ENCODE measurements around the gene PARD6A.

The PARD6A gene

DNA sequence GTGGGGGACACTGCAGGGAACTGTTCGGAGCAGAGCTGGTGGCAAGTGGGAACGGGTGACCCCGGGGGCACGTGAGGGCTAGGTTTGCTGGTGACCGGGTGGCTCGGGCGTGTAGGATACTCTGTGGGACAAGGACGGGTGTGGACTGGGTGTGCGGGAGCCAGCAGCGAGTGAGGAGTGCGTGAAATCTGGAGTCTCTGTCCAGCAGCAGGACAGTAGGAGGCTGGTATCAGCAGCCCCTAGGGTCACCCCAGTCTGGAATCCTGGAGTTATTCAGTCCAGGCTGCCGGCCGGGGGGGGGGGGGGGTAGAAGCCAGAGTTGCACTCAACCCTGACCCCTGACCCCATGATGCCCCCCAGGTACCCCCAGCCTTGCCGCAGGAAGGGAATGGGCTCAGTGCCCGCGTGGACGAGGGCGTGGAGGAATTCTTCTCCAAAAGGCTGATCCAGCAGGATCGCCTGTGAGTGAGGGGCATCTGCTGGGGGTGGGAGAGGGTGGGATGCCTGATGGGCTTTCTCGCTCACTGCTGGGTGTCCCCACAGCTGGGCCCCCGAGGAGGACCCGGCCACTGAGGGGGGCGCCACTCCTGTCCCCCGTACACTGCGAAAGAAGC, 6.9 kb upstream of the PARD6A start:
- in situ Hi-C loops (cut with MboI; ENCODE audit: low sequenced_read_pairs): no loop called here

- in situ Hi-C loops (cut with MboI; ENCODE audit: low sequenced_read_pairs): no loop called here
These were observed 6.3 kb upstream of the PARD6A start for GRCh38 chr16:67654403-67654911.

- in situ Hi-C loops (cut with MboI; ENCODE audit: low sequenced_read_pairs): no loop called here
These were observed 5.4 kb upstream of the PARD6A start for GRCh38 chr16:67655363-67655762.

GRCh38 chr16:67656344-67657016, 4.3 kb upstream of the PARD6A start:
- in situ Hi-C loops (cut with MboI; ENCODE audit: low sequenced_read_pairs): no loop called here

- in situ Hi-C loops (cut with MboI; ENCODE audit: low sequenced_read_pairs): no loop called here
These were observed 3.6 kb upstream of the PARD6A start for GRCh38 chr16:67657017-67657608.

DNA sequence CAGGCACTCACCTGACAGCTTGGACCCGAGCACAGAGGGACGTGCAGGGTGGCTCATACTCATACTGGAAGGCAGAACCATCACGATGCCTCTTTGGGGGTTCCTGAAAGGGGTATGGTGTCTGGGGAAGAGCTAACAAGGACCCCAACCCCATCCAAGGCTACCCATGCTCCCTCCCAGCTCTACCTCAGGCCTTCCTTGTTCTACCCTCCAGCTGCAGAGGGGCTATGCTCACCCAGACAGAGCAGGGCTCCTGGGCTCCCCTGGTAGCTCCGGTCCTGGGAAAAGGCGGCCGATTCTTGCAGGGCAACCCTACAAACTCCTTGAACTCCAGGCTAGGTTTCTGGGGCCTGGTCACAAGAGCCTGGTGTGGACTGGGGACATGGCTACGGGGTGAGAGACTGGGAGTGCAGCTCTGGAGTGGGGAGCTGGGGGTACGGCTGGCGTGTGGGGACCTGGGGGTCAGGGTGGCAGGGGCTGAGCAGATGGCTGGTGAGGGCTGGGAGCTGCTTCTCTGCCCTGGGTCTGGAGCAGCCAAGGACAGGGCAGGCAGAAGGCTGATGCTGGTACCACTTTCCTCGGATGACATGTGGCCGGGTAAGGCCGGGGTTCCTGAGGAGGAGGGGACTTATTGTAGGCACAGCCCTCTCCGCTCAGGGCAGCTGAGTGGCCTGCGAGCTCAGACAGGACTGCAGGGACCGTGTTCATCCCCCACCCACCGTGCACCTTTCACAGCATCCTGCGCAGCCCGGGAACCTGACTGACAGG, 2.8 kb upstream of the PARD6A start:
- in situ Hi-C loops (cut with MboI; ENCODE audit: low sequenced_read_pairs): no loop called here

DNA sequence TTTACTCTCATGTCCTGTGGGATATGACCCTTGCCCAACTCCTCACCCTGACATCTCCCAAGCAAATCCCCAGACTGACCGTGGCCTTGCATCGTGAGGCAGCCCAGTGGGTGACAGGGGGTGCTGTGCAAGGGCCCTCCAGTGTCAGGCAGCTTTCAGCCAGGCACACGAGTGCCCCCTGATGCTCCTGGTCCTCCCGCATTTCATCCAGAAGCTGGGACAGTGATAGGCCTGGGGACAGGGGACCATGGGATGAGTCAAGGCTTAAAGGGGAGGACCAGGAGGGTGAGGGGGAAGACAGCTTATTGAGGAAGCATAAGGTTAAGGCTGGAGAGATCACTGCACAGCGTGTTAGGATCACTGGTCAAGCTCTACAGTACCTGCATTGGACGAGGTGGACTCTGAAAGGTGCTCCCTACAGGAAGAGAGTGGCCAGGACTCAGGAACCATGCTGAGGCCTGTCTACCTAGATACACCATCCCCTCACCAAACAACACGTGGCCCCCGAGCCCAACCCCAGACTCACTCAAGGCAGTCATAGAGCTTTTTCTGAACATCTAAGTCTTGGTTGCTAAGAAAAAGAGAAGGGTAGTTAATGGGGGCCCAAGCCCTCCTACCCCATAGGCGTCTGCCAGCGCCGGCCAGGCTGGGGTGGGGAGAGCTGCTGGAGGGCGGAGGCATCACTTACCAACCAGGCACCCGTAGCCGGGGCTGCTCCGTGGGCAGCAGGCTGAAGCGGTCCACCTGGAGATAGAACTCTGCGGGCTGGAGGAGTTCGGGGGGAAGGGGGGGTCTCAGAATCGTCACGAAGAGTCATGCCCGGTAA, 1.7 kb upstream of the PARD6A start:
- in situ Hi-C loops (cut with MboI; ENCODE audit: low sequenced_read_pairs): no loop called here

- in situ Hi-C loops (cut with MboI; ENCODE audit: low sequenced_read_pairs): loop anchor here (10.0 kb wide), 1 partner anchor 275 kb away; the partner anchor contains the start of genes CTRL and PSMB10
These were observed 841 bp upstream of the PARD6A start, which contains the start of gene ACD for GRCh38 chr16:67659675-67660563. TSS of gene ACD (minus strand) at chr16:67660260. CDS start at chr16:67660220, 40 bp downstream.

DNA sequence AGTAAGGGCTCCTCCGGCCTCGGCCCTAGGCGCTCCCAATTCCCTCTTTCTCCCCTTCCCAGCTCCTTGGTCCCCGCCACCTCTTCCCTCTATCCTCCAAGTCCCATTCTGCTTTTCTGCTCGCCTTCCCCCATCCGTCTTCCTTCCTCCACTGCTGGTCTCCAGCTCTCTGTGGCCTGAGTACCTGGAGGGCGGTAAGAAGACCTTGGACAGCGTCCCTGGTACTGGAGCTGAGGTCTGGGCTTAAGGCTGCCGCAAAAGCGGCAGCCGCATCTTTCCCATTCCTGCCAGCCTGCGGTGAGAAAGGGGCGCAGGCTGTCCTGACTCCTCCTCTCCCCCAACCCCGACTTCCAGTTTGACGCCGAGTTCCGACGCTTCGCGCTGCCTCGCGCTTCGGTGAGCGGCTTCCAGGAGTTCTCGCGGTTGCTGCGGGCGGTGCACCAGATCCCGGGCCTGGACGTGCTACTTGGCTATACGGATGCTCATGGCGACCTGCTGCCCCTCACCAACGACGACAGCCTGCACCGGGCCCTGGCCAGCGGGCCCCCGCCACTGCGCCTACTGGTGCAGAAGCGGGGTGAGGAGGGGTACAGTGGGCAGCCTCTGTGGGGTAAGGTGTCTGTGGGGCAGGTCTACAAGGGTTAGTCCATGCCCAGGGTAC, 471 bp downstream of the PARD6A start:
- in situ Hi-C loops (cut with MboI; ENCODE audit: low sequenced_read_pairs): loop anchor here (10.0 kb wide), 1 partner anchor 274 kb away; the partner anchor contains the start of genes CTRL and PSMB10

GRCh38 chr16:67661886-67662652, 1.3 kb downstream of the PARD6A start:
- in situ Hi-C loops (cut with MboI; ENCODE audit: low sequenced_read_pairs): loop anchor here (10.0 kb wide), 1 partner anchor 273 kb away; the partner anchor contains the start of genes CTRL and PSMB10

GRCh38 chr16:67662653-67663010, 1.9 kb downstream of the PARD6A start:
- in situ Hi-C loops (cut with MboI; ENCODE audit: low sequenced_read_pairs): loop anchor here (10.0 kb wide), 1 partner anchor 272 kb away; the partner anchor contains the start of genes CTRL and PSMB10

- in situ Hi-C loops (cut with MboI; ENCODE audit: low sequenced_read_pairs): loop anchor here (10.0 kb wide), 1 partner anchor 271 kb away; the partner anchor contains the start of genes CTRL and PSMB10
These were observed 2.6 kb downstream of the PARD6A start for GRCh38 chr16:67663151-67663876.

- in situ Hi-C loops (cut with MboI; ENCODE audit: low sequenced_read_pairs): loop anchor here (10.0 kb wide), 1 partner anchor 271 kb away; the partner anchor contains the start of genes CTRL and PSMB10
These were observed 3.1 kb downstream of the PARD6A start for GRCh38 chr16:67663877-67664222.

DNA sequence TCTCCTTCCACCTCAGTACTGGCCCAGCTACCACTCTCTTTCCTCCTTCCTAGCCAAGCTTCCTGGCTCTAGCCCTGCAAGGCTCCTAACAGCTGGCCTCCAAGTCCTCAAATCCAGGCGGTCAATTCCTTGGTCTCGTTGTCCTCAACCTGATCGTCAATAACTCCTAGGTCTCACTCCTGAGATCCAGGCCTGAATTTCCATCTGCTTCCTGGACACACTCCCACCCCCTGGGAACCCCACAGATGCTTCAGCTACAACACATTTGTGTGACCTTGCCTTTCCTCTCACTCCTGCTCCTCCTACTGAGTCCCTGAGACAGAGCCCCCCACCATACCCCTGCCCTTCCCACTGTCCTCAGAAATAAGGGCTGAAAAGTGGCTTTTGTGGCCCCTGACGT, 3.5 kb downstream of the PARD6A start:
- in situ Hi-C loops (cut with MboI; ENCODE audit: low sequenced_read_pairs): loop anchor here (10.0 kb wide), 1 partner anchor 271 kb away; the partner anchor contains the start of genes CTRL and PSMB10

DNA sequence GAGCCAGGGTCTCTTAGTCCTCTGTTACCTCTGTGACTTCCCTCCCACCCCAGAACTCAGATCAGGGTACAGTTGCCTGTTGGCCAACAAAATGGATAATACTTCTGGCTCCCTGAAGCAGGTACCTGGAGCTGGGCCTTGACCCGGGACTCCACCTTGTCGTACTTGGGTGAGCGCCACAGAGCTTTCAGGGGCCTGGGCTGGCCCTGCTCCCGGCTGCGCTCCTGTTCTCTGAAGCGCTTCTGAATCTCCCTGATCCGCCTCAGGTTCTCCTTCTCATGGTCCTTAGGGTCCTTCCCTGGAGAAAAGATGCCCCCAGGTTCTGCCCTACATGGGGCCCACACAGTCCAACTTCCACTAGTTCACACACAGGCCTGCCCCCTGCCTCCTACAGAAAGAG, 4.1 kb downstream of the PARD6A start:
- in situ Hi-C loops (cut with MboI; ENCODE audit: low sequenced_read_pairs): loop anchor here (10.0 kb wide), 1 partner anchor 270 kb away; the partner anchor contains the start of genes CTRL and PSMB10

- in situ Hi-C loops (cut with MboI; ENCODE audit: low sequenced_read_pairs): loop anchor here (10.0 kb wide), 1 partner anchor 269 kb away; the partner anchor contains the start of genes CTRL and PSMB10
These were observed 4.8 kb downstream of the PARD6A start for GRCh38 chr16:67665598-67665997.
